ENCODE data around the gene PDE11A.

The PDE11A gene

DNA sequence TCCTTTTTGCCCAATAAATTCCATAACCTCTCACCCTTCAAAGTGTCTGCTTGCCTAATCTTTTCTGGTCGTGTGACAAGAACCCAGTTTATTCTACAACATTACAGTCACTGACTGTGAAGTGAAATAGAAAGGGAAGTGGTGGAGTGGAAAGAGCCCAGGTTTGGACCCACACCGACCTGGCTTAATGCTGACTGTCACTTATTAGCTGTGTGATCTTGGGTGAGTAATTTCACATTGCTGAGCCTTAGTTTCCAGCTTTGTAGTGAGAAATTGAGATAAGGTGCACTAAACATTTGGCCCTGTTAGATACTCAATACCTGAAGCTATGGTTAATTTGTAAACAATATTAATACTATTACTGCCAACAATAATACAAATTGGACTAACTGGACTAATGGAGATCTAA lies 388.9 kb downstream of the PDE11A start:
- DNase-seq: no peak

- DNase-seq: no peak
Measured at GRCh38 chr2:177682836-177683660, 389.5 kb downstream of the PDE11A start.

- DNase-seq: no peak
Measured at GRCh38 chr2:177682006-177682405, 390.6 kb downstream of the PDE11A start.

DNA sequence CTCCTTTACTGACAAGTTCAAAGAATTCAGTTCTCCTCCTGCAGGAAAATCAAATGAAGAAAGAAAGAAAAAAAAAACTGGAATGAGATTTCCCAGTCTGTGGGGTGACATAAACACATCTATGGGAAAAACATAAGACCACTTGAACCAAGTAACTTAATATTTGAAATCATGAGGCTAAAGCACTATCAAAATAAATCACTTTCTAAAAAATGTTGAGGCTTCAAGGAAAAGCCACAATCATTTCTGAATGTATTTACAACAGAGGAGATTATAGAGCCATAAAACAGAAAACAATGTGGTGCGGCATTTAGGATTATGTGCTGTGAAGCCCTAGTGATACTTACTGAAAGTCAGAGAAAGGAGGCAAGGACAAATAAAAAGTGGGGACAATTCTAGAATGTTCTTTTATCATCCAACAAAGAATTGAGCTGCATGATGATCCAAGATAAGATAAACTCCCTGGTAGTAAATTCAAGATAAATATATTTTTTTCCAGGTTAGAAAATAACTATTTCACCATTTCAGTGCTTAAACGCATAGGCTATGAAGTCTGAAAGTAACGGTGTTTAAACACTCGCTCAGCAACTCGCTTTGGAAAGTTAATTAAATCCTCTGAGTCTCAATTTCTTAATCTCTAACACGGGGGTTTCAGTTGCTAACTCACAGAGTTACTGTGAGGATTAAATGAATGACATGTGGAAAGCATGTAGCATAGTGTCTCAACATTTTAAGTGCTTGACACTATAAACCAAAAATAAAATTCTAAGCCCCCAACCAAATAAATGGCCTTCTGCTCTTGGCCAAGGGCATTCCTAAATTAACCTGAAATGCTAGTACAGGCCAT lies 391.5 kb downstream of the PDE11A start:
- no peak for DNase-seq

DNA sequence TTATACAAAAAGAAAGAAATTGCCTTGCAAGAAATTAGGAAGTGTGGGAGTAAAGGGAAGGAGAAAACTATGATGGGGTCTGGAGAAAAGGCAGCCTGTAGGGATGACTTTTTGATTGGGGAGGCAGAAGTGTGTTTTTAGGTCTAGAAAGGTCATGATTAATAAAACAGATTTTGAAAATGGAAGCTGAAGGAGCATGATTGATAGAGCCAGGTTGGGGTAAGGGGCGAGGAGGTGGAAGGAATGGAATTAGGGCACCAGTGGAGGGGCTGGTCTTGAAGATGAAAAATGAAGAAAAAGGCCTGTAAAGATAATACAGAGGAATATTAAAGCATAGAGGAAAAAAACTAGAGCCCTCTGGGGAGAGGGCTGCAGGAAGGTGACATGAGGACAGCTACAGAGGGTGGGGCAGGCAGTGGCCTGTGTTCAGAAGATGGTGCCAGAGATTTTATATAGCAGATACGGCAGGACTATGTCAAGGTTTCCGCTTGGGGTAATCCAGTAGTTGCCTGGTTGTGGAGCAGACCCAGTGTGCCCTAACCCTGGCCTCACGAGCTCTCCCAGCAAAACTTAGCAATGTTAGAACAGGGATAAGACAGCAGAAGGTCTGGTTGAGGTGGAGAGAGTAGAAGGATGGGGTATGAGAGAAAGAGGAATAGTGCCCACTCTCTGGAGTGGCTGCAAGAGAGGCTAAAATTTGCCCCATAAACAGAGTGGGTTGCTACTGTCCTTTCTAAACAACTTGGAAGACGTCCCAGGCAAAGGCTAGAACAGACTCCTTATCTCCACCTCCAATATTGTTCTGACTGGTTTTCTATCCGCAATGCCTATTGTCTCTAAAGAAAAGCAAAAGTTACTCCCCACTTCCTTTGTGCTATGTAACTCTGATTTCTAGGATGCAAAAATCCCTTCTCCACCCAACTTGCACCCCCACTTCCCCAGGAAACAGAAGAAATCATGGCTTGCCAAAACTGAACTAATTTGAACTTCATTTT lies 392.7 kb downstream of the PDE11A start:
- no peak for DNase-seq

- DNase-seq: no peak
Measured at GRCh38 chr2:177678939-177679338, 393.6 kb downstream of the PDE11A start.

GRCh38 chr2:177676636-177677035 lies 395.9 kb downstream of the PDE11A start:
- no peak for DNase-seq

- DNase-seq: no peak
Measured at GRCh38 chr2:177675825-177676224, 396.8 kb downstream of the PDE11A start.

DNA sequence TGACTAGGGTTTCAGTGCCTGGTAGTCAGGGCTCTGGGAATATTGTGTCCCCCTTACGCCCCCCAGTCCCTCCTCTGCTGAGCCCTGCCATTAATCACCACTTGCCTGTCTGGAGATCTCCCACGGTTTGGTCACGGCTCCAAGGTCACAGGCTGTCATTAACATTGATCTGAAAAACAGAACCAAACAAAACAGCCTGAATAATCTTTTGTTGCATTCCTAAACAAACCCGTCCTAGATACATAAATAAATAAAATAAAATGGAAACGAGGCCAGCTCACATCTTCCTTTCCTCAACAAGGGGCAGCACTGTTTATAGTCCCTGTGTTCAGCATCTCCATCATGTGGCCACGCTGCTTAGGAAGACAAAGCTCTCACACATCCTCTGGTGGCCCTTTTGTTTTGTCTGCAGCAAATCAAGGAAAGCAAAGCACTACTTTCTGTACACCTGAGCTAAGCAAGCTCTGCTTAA lies 397.2 kb downstream of the PDE11A start:
- DNase-seq: no peak

DNA sequence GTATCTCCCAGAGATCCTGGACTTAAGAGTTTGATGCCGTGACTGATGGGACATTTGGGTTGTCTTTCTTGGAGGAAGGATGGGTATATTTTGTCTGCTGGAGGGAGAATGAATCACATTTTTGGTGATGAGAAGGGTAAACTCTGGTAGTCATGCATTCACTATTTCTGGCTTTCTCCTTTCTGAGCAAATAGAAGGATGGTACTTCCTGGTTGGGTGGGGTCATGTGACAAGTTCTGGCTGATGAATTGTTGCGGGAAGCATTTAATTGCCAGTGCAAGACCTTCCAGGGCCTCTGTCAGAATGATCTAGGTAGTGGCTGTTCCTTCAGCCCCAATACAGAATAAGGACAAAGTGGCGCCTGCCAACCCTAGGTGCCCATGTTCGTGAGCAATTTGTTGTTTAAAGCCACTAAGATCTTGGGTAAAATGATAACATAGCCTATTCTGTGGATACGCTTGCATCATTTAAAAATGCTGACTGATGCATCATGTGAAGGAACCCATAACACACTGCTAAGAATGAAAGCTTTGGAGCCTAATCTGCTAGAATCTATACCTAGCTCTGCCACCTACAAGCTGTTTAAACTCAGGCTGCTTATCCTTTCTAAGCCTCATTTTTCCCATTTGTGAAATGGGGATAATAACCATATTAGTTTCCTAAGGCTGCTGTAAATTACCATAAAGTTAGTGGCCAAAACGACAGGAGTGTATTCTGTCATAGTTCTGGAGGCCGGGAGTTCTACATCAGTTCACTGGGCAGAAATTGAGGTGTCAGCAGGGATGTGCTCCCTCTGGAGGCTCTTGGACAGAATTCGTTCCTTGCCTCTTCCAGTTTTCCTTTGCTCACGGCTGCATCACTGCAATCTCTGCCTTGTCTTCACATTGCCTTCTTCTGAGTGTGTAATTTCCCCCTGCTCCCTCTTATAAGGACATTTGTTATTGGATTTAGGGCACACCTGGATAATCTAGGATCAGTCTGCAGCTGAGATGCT lies 398.7 kb downstream of the PDE11A start:
- no peak for DNase-seq

DNA sequence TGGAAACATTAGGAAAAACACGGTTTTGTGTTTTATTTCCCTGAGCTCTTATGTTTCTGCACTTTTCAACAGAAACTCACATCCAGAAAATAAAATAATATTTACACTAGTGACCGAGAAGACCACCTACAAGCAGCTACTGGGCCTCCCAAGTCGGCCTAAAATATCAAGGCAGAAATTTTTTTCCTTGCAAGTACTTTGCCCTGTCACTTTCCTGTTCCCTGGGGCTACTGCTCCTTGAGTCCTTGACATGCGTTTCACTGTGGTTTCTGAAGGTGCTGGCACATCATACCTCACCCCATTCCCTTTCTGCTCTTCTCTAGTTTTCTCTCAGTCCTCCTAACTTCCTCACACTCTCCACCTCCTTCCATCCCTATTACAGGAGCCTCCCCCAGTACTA lies 400.9 kb downstream of the PDE11A start:
- DNase-seq: no peak

DNA sequence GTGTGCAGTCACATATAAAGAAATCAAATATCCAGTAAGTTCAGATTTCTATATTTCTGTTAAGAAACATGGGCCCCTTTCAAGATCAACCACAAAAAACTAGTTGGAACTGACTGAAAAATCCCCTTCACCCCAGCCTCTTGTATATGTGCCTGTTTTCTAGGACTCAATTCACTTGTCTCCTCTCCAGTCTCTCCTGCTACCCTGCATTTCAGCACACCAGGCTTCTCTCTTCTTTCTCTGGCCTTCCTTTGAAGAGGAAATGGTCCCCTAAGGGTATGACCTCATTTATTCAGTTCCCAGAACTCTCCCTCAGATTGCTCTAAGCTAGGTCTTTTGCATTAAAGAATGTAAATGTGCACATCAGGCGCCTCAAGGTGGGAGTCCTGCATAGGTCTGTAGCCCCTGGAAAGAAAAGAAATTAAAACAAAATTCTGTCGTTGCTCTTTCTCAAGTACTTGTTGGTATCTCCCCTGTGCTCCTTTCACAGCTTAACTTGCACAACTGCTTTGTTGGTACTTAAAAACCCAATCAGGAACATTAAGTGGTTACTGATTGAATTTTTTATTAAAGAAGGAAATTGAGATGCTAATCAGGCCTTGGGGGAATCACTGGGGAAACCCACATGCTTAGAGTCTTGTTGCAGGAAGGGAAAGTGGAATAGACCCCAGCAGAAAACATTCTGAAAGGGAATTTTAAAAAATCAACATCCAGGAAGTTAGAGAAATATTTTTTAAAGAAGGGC lies 401.6 kb downstream of the PDE11A start:
- no peak for DNase-seq

GRCh38 chr2:177669625-177670330 lies 402.8 kb downstream of the PDE11A start:
- DNase-seq: no peak

- no peak for DNase-seq
Measured at GRCh38 chr2:177669201-177669600, 403.4 kb downstream of the PDE11A start.

GRCh38 chr2:177668617-177669016 lies 404.0 kb downstream of the PDE11A start:
- DNase-seq: no peak

DNA sequence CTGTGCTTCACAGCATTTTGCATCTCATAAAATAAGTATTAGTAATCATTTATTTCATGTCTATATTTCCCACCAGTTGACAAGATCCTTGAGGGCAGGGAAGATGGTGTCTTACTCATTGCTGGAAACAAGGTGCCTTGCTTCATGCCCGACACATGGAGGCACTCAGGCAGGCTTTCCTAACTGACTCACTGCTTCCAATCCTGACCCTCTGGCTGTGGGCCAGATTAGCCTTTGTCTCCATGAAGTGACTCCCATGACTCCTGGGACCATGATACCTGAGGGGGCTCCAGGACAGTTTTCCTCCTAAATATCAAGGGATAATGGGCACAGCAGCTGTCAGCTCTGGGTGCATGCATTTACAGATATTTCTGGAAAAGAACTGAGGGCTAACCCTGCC lies 405.0 kb downstream of the PDE11A start:
- DNase-seq: no peak

DNA sequence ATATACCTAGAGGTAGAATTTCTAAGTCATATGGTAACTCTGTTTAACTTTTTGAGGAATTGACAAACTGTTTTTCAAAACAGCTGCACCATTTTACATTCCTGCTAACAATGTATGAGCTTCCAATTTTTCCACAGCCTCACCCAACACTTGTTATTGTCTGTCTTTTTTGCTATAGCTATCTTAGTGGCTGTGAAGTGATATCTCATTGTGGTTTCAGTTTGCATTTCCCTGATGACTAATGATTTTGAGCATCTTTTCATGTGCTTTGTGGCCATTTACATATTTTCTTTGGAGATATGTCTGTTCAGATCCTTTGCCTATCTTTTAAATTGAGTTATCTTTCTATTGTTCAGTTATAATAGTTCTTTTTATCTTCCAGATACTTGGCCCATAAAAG lies 406.2 kb downstream of the PDE11A start:
- DNase-seq: no peak

- DNase-seq: no peak
Measured at GRCh38 chr2:177665948-177666347, 406.6 kb downstream of the PDE11A start.

- DNase-seq: no peak
Measured at GRCh38 chr2:177665328-177665727, 407.2 kb downstream of the PDE11A start.

GRCh38 chr2:177662895-177663294 lies 409.7 kb downstream of the PDE11A start:
- no peak for DNase-seq
